Sigmoid colon (tissue), 4 donors: ENCODE data around the gene EBLN1.

Experiments
- CTCF ChIP-seq, 4 experiments: fragments of 450-650 bp in 3 of 4; fragments of 200-600 bp in 1 of 4; IDR thresholded peaks; one replicate each; pipeline ENCODE4 v1.5.1; 2016 to 2019; ENCODE audit warnings: antibody characterized with exemption in 4 of 4, mild to moderate bottlenecking in 3 of 4, moderate library complexity in 2 of 4
- EP300 ChIP-seq, 4 donors: sonication (generic); formaldehyde crosslinking; IDR thresholded peaks; one replicate each; pipeline ENCODE4 v1.6.1; 2017; ENCODE audit warnings: antibody characterized with exemption in 4 of 4
- POLR2A ChIP-seq, 2 donors: fragments of 450-650 bp; IDR thresholded peaks; one replicate each; pipeline ENCODE4 v1.6.1; 2016; ENCODE audit warnings: antibody characterized with exemption in 2 of 2, mild to moderate bottlenecking in 2 of 2, moderate library complexity in 2 of 2
- POLR2AphosphoS5 ChIP-seq, 4 donors: sonication (generic); formaldehyde crosslinking; IDR thresholded peaks; one replicate each; pipeline ENCODE4 v1.6.1; 2017; ENCODE audit warnings: antibody characterized with exemption in 4 of 4

GRCh38 chr10:22159180-22159579 is 58.6 kb downstream of the EBLN1 start:
- no peak for TF ChIP-seq CTCF (IDR thresholded peaks at IDR 0.05)
- no peak for TF ChIP-seq POLR2A (IDR thresholded peaks at IDR 0.05)
- no peak for TF ChIP-seq POLR2AphosphoS5 (IDR thresholded peaks at IDR 0.05)
- no peak for TF ChIP-seq EP300 (IDR thresholded peaks at IDR 0.05)
